MCF 10A (cell line): ENCODE measurements around the gene FTCD. TPM values are rescaled to one million over a fixed set of nuclear protein-coding genes. Genes with fewer than 3 reads are reported as not detected.

ENCODE experiments used
- BruUV-seq: library from RNA; stranded (reverse); fragments of 400-500 nt; replicated peaks from 2 replicates; lab custom pipeline; 2021; lab: Mats Ljungman, UMichigan
- CTCF ChIA-PET: fragments of 300-600 bp; sonication (Branson Sonifier 250); formaldehyde crosslinking; extraction: SDS; loops from one replicate; lab custom pipeline; 2021; ENCODE audit warnings: antibody characterized with exemption, inconsistent platforms; lab: Yijun Ruan, JAX
- POLR2A ChIA-PET: fragments of 300-600, 350-650 bp; sonication (Branson Sonifier 250); formaldehyde crosslinking; extraction: SDS; loops from one replicate; lab custom pipeline; 2020; ENCODE audit warnings: antibody characterized with exemption, inconsistent platforms; lab: Yijun Ruan, JAX
- DNase-seq: peaks from one replicate; pipeline ENCODE4 v3.0.0-alpha.2; 2018; ENCODE audit not compliant: unreplicated experiment
- H3K27ac Mint-ChIP-seq: one replicate; pipeline ENCODE4 v1.8.0; 2022; ENCODE audit warnings: mild to moderate bottlenecking, low read depth, mixed read lengths; ENCODE audit not compliant: unreplicated experiment
- H3K27me3 Mint-ChIP-seq: one replicate; pipeline ENCODE4 v1.8.0; 2022; ENCODE audit warnings: mixed read lengths; ENCODE audit not compliant: insufficient read depth, unreplicated experiment
- H3K36me3 Mint-ChIP-seq: one replicate; pipeline ENCODE4 v1.8.0; 2022; ENCODE audit warnings: mild to moderate bottlenecking, moderate library complexity, mixed read lengths; ENCODE audit not compliant: insufficient read depth, unreplicated experiment
- H3K4me1 Mint-ChIP-seq: one replicate; pipeline ENCODE4 v1.8.0; 2022; ENCODE audit warnings: mixed read lengths; ENCODE audit not compliant: insufficient read depth, unreplicated experiment
- H3K4me3 Mint-ChIP-seq: one replicate; pipeline ENCODE4 v1.8.0; 2022; ENCODE audit warnings: mild to moderate bottlenecking, moderate library complexity, mixed read lengths; ENCODE audit not compliant: unreplicated experiment
- H3K9me3 Mint-ChIP-seq: one replicate; pipeline ENCODE4 v1.8.0; 2022; ENCODE audit warnings: mixed read lengths; ENCODE audit not compliant: unreplicated experiment
- intact Hi-C: fragments of 100-400 bp; cut with micrococcal nuclease; formaldehyde crosslinking; loops from 2 replicates; pipeline ENCODE4 v1.14.1; 2022
- total RNA-seq: library from RNA; stranded (reverse); gene quantifications from 2 replicates; pipeline ENCODE4 v1.2.3, GENCODE V29; 2022
- TF ChIP-seq, protein P1 (sequence below): fragments of 200-600 bp; IDR thresholded peaks from one replicate; pipeline ENCODE4 v1.8.0; 2022; ENCODE audit warnings: antibody characterized with exemption, mild to moderate bottlenecking; ENCODE audit not compliant: unreplicated experiment

Gene FTCD
- total RNA-seq, 1 experiment from 2014 or later: not detected

DNA sequence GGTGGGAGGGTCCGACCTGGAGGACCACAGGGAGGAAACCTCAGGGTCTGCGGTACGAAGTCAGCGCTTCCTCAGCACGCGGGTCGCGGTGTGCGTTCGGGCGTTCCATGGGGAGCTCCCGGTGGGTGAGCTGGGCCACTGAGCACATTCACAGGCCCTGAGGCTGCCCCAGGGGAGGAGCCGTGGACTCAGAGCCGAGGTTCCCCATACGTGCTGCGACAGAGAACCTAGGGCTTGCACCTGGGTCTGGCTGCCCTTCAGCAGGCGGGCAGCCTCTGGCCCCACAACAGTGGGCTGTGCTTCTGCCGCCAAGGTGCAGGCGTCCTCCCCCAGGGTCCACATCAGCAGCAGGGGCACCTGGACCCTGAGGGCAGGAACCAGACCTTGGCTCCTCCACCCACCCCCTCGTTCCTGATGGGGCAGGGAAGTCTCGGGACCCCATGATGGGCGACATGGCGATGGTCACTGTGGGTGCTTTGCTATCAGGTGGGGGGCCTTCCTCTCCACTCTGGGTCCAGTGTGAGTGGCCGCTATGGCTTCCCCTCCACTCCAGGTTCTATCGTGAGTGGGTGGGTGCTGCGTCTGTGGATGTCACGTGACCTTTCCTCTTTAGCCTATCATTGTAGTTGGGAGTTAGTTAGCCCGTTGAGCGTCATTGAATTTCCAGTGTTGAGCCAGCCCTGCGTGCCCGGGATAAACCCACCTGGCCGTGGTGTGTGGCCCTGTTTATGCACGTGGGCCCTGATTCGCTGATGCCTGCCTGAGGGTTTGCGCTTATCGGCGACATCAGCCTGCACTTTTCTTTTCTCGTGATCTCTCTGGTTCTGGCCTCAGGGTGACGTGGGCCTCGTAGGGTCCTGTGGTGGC, 27.9 kb downstream of the FTCD start:
- intact Hi-C loops: no loop called here
- no peak overlapping the region for H3K4me3 Mint-ChIP-seq
- ChIA-PET CTCF (interaction anchor here (0.6 kb wide), 1 partner anchor 14 kb away, joined by 3 read pairs; no protein-coding TSS in a partner anchor), POLR2A (no interaction called here)
- TF ChIP-seq, protein P1, sequence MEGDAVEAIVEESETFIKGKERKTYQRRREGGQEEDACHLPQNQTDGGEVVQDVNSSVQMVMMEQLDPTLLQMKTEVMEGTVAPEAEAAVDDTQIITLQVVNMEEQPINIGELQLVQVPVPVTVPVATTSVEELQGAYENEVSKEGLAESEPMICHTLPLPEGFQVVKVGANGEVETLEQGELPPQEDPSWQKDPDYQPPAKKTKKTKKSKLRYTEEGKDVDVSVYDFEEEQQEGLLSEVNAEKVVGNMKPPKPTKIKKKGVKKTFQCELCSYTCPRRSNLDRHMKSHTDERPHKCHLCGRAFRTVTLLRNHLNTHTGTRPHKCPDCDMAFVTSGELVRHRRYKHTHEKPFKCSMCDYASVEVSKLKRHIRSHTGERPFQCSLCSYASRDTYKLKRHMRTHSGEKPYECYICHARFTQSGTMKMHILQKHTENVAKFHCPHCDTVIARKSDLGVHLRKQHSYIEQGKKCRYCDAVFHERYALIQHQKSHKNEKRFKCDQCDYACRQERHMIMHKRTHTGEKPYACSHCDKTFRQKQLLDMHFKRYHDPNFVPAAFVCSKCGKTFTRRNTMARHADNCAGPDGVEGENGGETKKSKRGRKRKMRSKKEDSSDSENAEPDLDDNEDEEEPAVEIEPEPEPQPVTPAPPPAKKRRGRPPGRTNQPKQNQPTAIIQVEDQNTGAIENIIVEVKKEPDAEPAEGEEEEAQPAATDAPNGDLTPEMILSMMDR: no peak
- no peak for DNase-seq
- H3K4me1 Mint-ChIP-seq: no peaks in the 10 kb centered on the region
- no peaks in the 10 kb centered on the region for H3K36me3 Mint-ChIP-seq
- BruUV-seq: no TSS peak
- no peaks in the 10 kb centered on the region for H3K9me3 Mint-ChIP-seq
- no peak overlapping the region for H3K27ac Mint-ChIP-seq
- no peaks in the 10 kb centered on the region for H3K27me3 Mint-ChIP-seq

DNA sequence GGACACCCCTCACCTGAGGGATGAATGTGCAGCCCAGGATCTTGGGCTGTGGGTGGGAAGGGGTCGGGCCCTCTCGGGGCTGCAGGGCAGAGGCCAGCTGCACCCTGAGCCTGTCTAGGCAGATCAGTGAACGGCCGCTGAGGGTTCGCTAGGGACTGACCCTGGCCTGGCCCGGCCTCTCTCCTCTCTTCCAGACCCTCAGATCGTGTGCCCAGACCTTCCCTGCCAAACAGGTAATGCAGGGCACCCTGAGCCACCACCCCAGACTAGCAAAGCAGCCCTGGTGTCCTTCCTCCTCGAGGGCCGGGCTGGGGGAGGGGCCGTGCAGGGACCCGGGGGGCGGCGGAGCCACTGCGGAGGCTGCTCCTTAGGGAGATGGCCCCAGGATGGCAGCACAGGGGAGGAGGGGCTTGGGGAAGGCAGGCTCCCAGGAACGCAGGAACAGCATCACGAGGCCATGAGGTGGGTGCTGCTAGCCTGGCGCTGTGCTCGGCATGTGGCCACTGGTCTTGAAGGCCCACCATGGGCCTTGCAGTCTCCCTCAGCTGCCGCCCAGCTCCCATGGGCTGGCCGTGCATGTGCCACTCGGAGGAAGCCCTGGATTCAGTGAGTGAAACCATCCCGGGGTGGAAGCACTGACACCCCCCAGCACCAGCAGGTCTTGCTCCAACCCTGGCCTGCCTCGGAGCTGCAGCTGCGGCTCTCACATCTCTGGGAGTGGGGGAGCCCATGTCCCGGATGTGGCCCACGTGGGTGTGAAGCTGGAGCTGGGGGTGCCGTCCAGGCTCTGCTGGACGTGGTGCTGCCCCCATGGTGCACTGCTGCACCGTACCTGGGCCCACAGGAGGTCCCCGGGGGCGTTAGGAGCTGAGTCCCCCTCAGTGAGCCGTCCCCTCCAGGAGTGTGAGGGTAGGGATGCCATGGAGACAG, 28.8 kb downstream of the FTCD start:
- intact Hi-C loops: no loop called here
- no peaks in the 10 kb centered on the region for H3K27me3 Mint-ChIP-seq
- H3K36me3 Mint-ChIP-seq: no peaks in the 10 kb centered on the region
- H3K4me3 Mint-ChIP-seq: no peak overlapping the region
- H3K9me3 Mint-ChIP-seq: no peaks in the 10 kb centered on the region
- DNase-seq: no peak
- TF ChIP-seq, protein P1: no peak
- H3K4me1 Mint-ChIP-seq: peaks cover 6% of the 10 kb centered on the region
- ChIA-PET CTCF (no interaction called here), POLR2A (no interaction called here)
- BruUV-seq: no TSS peak
- H3K27ac Mint-ChIP-seq: no peak overlapping the region

DNA sequence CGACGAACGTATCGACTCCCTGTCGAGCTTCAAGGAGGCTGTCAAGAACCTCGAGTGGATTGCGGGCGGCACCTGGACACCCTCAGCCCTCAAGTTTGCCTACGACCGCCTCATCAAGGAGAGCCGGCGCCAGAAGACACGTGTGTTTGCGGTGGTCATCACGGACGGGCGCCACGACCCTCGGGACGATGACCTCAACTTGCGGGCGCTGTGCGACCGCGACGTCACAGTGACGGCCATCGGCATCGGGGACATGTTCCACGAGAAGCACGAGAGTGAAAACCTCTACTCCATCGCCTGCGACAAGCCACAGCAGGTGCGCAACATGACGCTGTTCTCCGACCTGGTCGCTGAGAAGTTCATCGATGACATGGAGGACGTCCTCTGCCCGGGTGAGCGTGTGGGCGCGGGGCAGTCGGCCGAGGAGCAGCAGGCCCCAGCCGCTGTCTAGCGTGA, 29.5 kb downstream of the FTCD start:
- POLR2A ChIA-PET: no interaction called here
- intact Hi-C loops: no loop called here
- no peaks in the 10 kb centered on the region for H3K36me3 Mint-ChIP-seq
- DNase-seq: no peak
- H3K4me3 Mint-ChIP-seq: no peak overlapping the region
- no peak overlapping the region for H3K27ac Mint-ChIP-seq
- peaks cover 6% of the 10 kb centered on the region for H3K4me1 Mint-ChIP-seq
- CTCF ChIA-PET: interaction anchor here (0.6 kb wide), 1 partner anchor 34 kb away, joined by 4 read pairs; no protein-coding TSS in a partner anchor
- BruUV-seq: no TSS peak
- H3K9me3 Mint-ChIP-seq: no peaks in the 10 kb centered on the region
- TF ChIP-seq, protein P1: no peak
- H3K27me3 Mint-ChIP-seq: no peaks in the 10 kb centered on the region
